Right lobe of liver (tissue), 6 donors: Measurements from ENCODE around the gene GPC5. TPM values are rescaled to one million over a fixed set of nuclear protein-coding genes. Genes with fewer than 3 reads are reported as not detected.

Experiments
- ATAC-seq, 4 donors: fragments of 200-7000 bp; cut with Tn5 transposase; one replicate each; pipeline ENCODE4 v1.9.1; 2020; ENCODE audit warnings: mild to moderate bottlenecking in 4 of 4, moderate library complexity in 4 of 4
- DNase-seq, 3 donors: peaks; one replicate each; pipeline ENCODE4 v3.0.0-alpha.2; 2020
- H3K27ac ChIP-seq, 3 donors: fragments of 200-600 bp; one replicate each; pipeline ENCODE4 v1.8.0; 2022
- H3K27me3 ChIP-seq, 2 donors: fragments of 200-600 bp; one replicate each; pipeline ENCODE4 v1.8.0; 2022
- H3K36me3 ChIP-seq, 4 donors: fragments of 200-600 bp; sonication (generic) in 1 of 4; one replicate each; pipeline versions ENCODE4 v1.5.1 to v1.8.0; 2017 to 2022; ENCODE audit warnings: control low read depth in 1 of 4
- H3K4me1 ChIP-seq, 4 donors: fragments of 200-600 bp; sonication (generic) in 1 of 4; one replicate each; pipeline versions ENCODE4 v1.5.1 to v1.8.0; 2017 to 2022; ENCODE audit warnings: control low read depth in 1 of 4
- H3K4me3 ChIP-seq, 3 donors: fragments of 200-600 bp; one replicate each; pipeline ENCODE4 v1.8.0; 2022
- H3K9me3 ChIP-seq, 4 donors: fragments of 200-600 bp; sonication (generic) in 1 of 4; one replicate each; pipeline versions ENCODE4 v1.5.1 to v1.8.0; 2017 to 2022; ENCODE audit warnings: control low read depth in 1 of 4
- POLR2A ChIP-seq: fragments of 450-650 bp; IDR thresholded peaks from one replicate; pipeline ENCODE4 v1.6.1; 2017; ENCODE audit warnings: antibody characterized with exemption, mild to moderate bottlenecking
- WGBS: methylation state at CpG from one replicate; pipeline ENCODE4 v1.1.6; 2018; ENCODE audit warnings: low coverage, low lambda C conversion rate; ENCODE audit not compliant: insufficient coverage; ENCODE audit errors: missing lambda C conversion rate; 5-methylcytosine and 5-hydroxymethylcytosine counted together
- intact Hi-C, 2 donors: fragments of 100-400 bp; cut with DNase I; formaldehyde crosslinking; loops; one replicate each; pipeline versions ENCODE4 v1.11.2 to v1.14.1; 2022
- total RNA-seq, 6 experiments: library from RNA; depleted of rRNA in 2 of 6; stranded (reverse); fragments of >200 nt in 2 of 6; fragmentation: NEBNext Ultra II Directional in 3 of 6; extraction: Animal tissue kit (Norgen Biotek cat#: 25700) in 3 of 6; gene quantifications; one replicate each; pipeline versions ENCODE4 v1.1.0 to v1.2.4, GENCODE V29; 2016 to 2023
- TF ChIP-seq, protein P1 (sequence below), 4 donors: fragments of 200-600 bp in 3 of 4; fragments of 450-650 bp in 1 of 4; IDR thresholded peaks; one replicate each; pipeline versions ENCODE4 v1.5.1 to v1.8.0; 2016 to 2022; ENCODE audit warnings: antibody characterized with exemption in 4 of 4, mild to moderate bottlenecking in 2 of 4
- donor health status: DM: no; HTN: yes; CAD: no.
- donor health status: DM: no; HTN: no; CAD: no.
- donor health status: DM: no; HTN: no; CAD: no.
- donor health status: DM: no; HTN: yes; CAD: no.
- donor health status: DM: no; HTN: yes; CAD: no.

Gene GPC5
- total RNA-seq, 6 experiments from 2014 or later = 0.12 to 0.99 (median 0.66) TPM

DNA sequence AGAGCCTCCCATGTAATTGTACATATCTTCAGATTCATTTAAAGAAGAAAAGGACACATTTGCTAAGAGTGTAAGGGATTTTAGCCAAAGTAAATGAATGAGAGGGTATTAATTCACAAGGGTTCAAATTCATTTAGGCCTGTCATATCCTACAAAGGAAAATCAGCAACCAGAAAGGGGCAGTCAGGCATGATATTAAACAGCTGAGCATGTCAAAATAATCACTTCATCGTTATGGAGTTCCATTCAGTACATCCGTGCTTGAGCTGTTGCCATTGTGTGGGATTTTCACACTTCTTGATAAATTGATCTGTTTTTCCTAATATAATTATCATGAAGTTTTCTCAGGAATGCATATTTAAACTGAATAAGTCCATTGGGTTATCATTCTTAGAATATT is 567.1 kb downstream of the GPC5 start:
- intact Hi-C loops = no loop called here
- no peak for TF ChIP-seq POLR2A
- TF ChIP-seq, protein P1, sequence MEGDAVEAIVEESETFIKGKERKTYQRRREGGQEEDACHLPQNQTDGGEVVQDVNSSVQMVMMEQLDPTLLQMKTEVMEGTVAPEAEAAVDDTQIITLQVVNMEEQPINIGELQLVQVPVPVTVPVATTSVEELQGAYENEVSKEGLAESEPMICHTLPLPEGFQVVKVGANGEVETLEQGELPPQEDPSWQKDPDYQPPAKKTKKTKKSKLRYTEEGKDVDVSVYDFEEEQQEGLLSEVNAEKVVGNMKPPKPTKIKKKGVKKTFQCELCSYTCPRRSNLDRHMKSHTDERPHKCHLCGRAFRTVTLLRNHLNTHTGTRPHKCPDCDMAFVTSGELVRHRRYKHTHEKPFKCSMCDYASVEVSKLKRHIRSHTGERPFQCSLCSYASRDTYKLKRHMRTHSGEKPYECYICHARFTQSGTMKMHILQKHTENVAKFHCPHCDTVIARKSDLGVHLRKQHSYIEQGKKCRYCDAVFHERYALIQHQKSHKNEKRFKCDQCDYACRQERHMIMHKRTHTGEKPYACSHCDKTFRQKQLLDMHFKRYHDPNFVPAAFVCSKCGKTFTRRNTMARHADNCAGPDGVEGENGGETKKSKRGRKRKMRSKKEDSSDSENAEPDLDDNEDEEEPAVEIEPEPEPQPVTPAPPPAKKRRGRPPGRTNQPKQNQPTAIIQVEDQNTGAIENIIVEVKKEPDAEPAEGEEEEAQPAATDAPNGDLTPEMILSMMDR (IDR thresholded peaks at IDR 0.05) = no peak
- ATAC-seq (no peak), DNase-seq (no peak)
- Histone ChIP-seq H3K4me3 (no peak overlapping the region), H3K4me1 (peaks cover 0 to 8% (median 0%) of the 10 kb centered on the region in 4 donors), H3K27me3 (no peaks in the 10 kb centered on the region), H3K27ac (no peak overlapping the region), H3K9me3 (no peaks in the 10 kb centered on the region), H3K36me3 (no peaks in the 10 kb centered on the region)
- WGBS = 100% methylated on average over 2 of the region's 2 CpGs

- DNase-seq (no peak), ATAC-seq (no peak)
- H3K9me3 ChIP-seq = no peaks in the 10 kb centered on the region
- H3K27ac ChIP-seq = no peak overlapping the region
- no peaks in the 10 kb centered on the region for H3K4me1 ChIP-seq
- no peaks in the 10 kb centered on the region for H3K27me3 ChIP-seq
- intact Hi-C loops = no loop called here
- TF ChIP-seq, protein P1 (IDR thresholded peaks at IDR 0.05) = no peak
- TF ChIP-seq POLR2A = no peak
- no peak overlapping the region for H3K4me3 ChIP-seq
- H3K36me3 ChIP-seq = no peaks in the 10 kb centered on the region
These were observed 580.1 kb downstream of the GPC5 start for GRCh38 chr13:91978571-91978970.

- Histone ChIP-seq H3K4me3 (no peak overlapping the region), H3K27me3 (no peaks in the 10 kb centered on the region), H3K9me3 (no peaks in the 10 kb centered on the region), H3K27ac (no peak overlapping the region), H3K36me3 (no peaks in the 10 kb centered on the region), H3K4me1 (no peaks in the 10 kb centered on the region)
- WGBS = 73% methylated on average over 4 of the region's 4 CpGs
- ATAC-seq (no peak), DNase-seq (no peak)
- intact Hi-C loops = no loop called here
- TF ChIP-seq, protein P1 (IDR thresholded peaks at IDR 0.05) = no peak
- no peak for TF ChIP-seq POLR2A
These were observed 588.5 kb downstream of the GPC5 start for GRCh38 chr13:91986761-91987483.

- H3K27ac ChIP-seq = no peak overlapping the region
- no peak for DNase-seq
- H3K27me3 ChIP-seq = no peaks in the 10 kb centered on the region
- H3K4me1 ChIP-seq = no peaks in the 10 kb centered on the region
- WGBS = 67% methylated on average over 3 of the region's 3 CpGs
- no peak for ATAC-seq
- no peaks in the 10 kb centered on the region for H3K9me3 ChIP-seq
- no peaks in the 10 kb centered on the region for H3K36me3 ChIP-seq
- intact Hi-C loops = no loop called here
- TF ChIP-seq POLR2A = no peak
- TF ChIP-seq, protein P1 (IDR thresholded peaks at IDR 0.05) = no peak
- no peak overlapping the region for H3K4me3 ChIP-seq
These were observed 589.9 kb downstream of the GPC5 start for GRCh38 chr13:91988331-91988730.
